Neural cell (in vitro differentiated cells): ENCODE data around the gene WDR75. TPM values are rescaled to one million over a fixed set of nuclear protein-coding genes. Genes with fewer than 3 reads are reported as not detected.

ENCODE experiments used
- H2AFZ ChIP-seq: fragments of 200-600, 300-800 bp; sonication (generic), shearing (Covaris generic); 2 replicates; pipeline ENCODE4 v1.6.0; 2014; ENCODE audit warnings: low read depth, mild to moderate bottlenecking, antibody characterized with exemption, low read length, moderate library complexity
- H3F3A ChIP-seq: fragments of 200-600 bp; shearing (Covaris generic); 2 replicates; pipeline ENCODE4 v1.6.1; 2016; ENCODE audit warnings: mild to moderate bottlenecking, moderate library complexity, mixed read lengths, antibody characterized with exemption, low read length; ENCODE audit not compliant: insufficient read depth, poor library complexity, severe bottlenecking
- H3K27ac ChIP-seq: fragments of 200-600, 300-800 bp; sonication (generic), shearing (Covaris generic); 2 replicates; pipeline ENCODE4 v1.5.1; 2014; ENCODE audit warnings: mild to moderate bottlenecking, low read length, moderate library complexity
- H3K27me3 ChIP-seq: fragments of 300-800, 200-600 bp; sonication (generic), shearing (Covaris generic); 2 replicates; pipeline ENCODE4 v1.6.0; 2014; ENCODE audit warnings: mild to moderate bottlenecking, low read depth, low read length, moderate library complexity; ENCODE audit not compliant: insufficient read depth
- H3K36me3 ChIP-seq: fragments of 300-800, 200-600 bp; sonication (generic), shearing (Covaris generic); 2 replicates; pipeline ENCODE4 v1.5.1; 2014; ENCODE audit warnings: mild to moderate bottlenecking, antibody characterized with exemption, low read length, moderate library complexity; ENCODE audit not compliant: insufficient read depth
- H3K4me2 ChIP-seq: fragments of 300-800, 200-600 bp; sonication (generic), shearing (Covaris generic); 2 replicates; pipeline ENCODE4 v1.6.0; 2014; ENCODE audit warnings: mild to moderate bottlenecking, low read length
- H3K4me3 ChIP-seq: fragments of 300-800, 200-600 bp; sonication (generic), shearing (Covaris generic); 2 replicates; pipeline ENCODE4 v1.5.1; 2014; ENCODE audit warnings: mild to moderate bottlenecking, low read length, moderate library complexity
- H3K79me2 ChIP-seq: fragments of 200-600 bp; shearing (Covaris generic); replicated peaks from 2 replicates; pipeline ENCODE4 v1.6.0; 2014; ENCODE audit warnings: mild to moderate bottlenecking, low read length, moderate library complexity; ENCODE audit not compliant: insufficient read depth
- H3K9ac ChIP-seq: fragments of 300-800, 200-600 bp; sonication (generic), shearing (Covaris generic); 2 replicates; pipeline ENCODE4 v1.6.1; 2016; ENCODE audit warnings: mild to moderate bottlenecking, low read length, mixed read lengths
- H3K9me2 ChIP-seq: fragments of 200-600 bp; shearing (Covaris generic); 2 replicates; pipeline ENCODE4 v1.6.1; 2016; ENCODE audit warnings: mild to moderate bottlenecking, low read length, mixed read lengths; ENCODE audit not compliant: insufficient read depth
- H3K9me3 ChIP-seq: fragments of 200-600, 300-800 bp; sonication (generic), shearing (Covaris generic); 2 replicates; pipeline ENCODE4 v1.6.1; 2016; ENCODE audit warnings: mild to moderate bottlenecking, mixed run types, low read length, moderate library complexity, mixed read lengths
- H4K20me1 ChIP-seq: fragments of 200-600 bp; shearing (Covaris generic); 2 replicates; pipeline ENCODE4 v1.6.1; 2016; ENCODE audit warnings: mild to moderate bottlenecking, mixed run types; ENCODE audit not compliant: insufficient read depth
- CTCF ChIP-seq: fragments of 450-650 bp; IDR thresholded peaks from 2 replicates; pipeline ENCODE4 v1.5.1; 2014; ENCODE audit warnings: antibody characterized with exemption, mild to moderate bottlenecking, moderate library complexity; ENCODE audit not compliant: poor library complexity, severe bottlenecking
- EP300 ChIP-seq: fragments of 450-650 bp; conservative IDR thresholded peaks from 2 replicates; pipeline ENCODE4 v1.6.1; 2014; ENCODE audit warnings: antibody characterized with exemption, mild to moderate bottlenecking, moderate library complexity; ENCODE audit not compliant: poor library complexity, severe bottlenecking
- EZH2 ChIP-seq: fragments of 200-600, 300-800 bp; shearing (Covaris generic), sonication (generic); IDR thresholded peaks from 2 replicates; pipeline ENCODE4 v1.6.1; 2014; ENCODE audit warnings: antibody characterized with exemption, low read length, borderline replicate concordance, mild to moderate bottlenecking; ENCODE audit not compliant: insufficient read depth, poor library complexity, severe bottlenecking
- MXI1 ChIP-seq: fragments of 450-650 bp; conservative IDR thresholded peaks from 2 replicates; pipeline ENCODE4 v1.6.1; 2014; ENCODE audit warnings: antibody characterized with exemption, mild to moderate bottlenecking; ENCODE audit not compliant: poor library complexity, severe bottlenecking
- POLR2AphosphoS5 ChIP-seq: IDR thresholded peaks from 2 replicates; pipeline ENCODE4 v1.6.1; 2012
- RAD21 ChIP-seq: fragments of 450-650 bp; conservative IDR thresholded peaks from 2 replicates; pipeline ENCODE4 v1.6.1; 2014; ENCODE audit warnings: antibody characterized with exemption, mild to moderate bottlenecking, moderate library complexity
- REST ChIP-seq: IDR thresholded peaks from 2 replicates; pipeline ENCODE4 v1.6.1; 2012; ENCODE audit warnings: borderline replicate concordance
- SMC3 ChIP-seq: fragments of 450-650 bp; conservative IDR thresholded peaks from 2 replicates; pipeline ENCODE4 v1.6.1; 2014; ENCODE audit warnings: antibody characterized with exemption, mild to moderate bottlenecking, moderate library complexity; ENCODE audit not compliant: poor library complexity
- TAF1 ChIP-seq: IDR thresholded peaks from 2 replicates; pipeline ENCODE4 v1.6.1; 2012; ENCODE audit warnings: low read depth
- polyA plus RNA-seq: library from polyadenylated mRNA; depleted of rRNA; stranded (reverse); fragments of >200 nt; gene quantifications from 2 replicates; pipeline ENCODE4 v1.2.3, GENCODE V29; 2014

WDR75 gene
- polyA plus RNA-seq, 1 donor from 2014 or later = 62.5 TPM

GRCh38 chr2:189437926-189438325, 3.3 kb upstream of the WDR75 start:
- peaks cover 6% of the 10 kb centered on the region for H3F3A ChIP-seq
- H3K9me2 ChIP-seq = no peaks in the 10 kb centered on the region
- no peak for TF ChIP-seq MXI1
- no peak for TF ChIP-seq EP300
- no peak for TF ChIP-seq RAD21
- no peak for TF ChIP-seq SMC3
- TF ChIP-seq TAF1 = no peak
- no peak for TF ChIP-seq POLR2AphosphoS5
- no peak for TF ChIP-seq REST
- no peak for TF ChIP-seq CTCF
- no peak for TF ChIP-seq EZH2
- H3K4me2 ChIP-seq = no peak overlapping the region
- H2AFZ ChIP-seq = no peak overlapping the region
- H4K20me1 ChIP-seq = no peaks in the 10 kb centered on the region
- no peaks in the 10 kb centered on the region for H3K36me3 ChIP-seq
- H3K79me2 ChIP-seq = peaks cover 12% of the 10 kb centered on the region
- no peak overlapping the region for H3K4me3 ChIP-seq
- H3K9ac ChIP-seq = no peak overlapping the region
- no peaks in the 10 kb centered on the region for H3K27me3 ChIP-seq
- H3K27ac ChIP-seq = no peak overlapping the region
- no peaks in the 10 kb centered on the region for H3K9me3 ChIP-seq

- no peaks in the 10 kb centered on the region for H4K20me1 ChIP-seq
- no peak overlapping the region for H3K4me2 ChIP-seq
- H3F3A ChIP-seq = peaks cover 6% of the 10 kb centered on the region
- H3K4me3 ChIP-seq = no peak overlapping the region
- no peaks in the 10 kb centered on the region for H3K9me2 ChIP-seq
- peaks cover 26% of the 10 kb centered on the region for H3K79me2 ChIP-seq
- no peaks in the 10 kb centered on the region for H3K9me3 ChIP-seq
- peak overlapping the region; percentile 98 for H3K27ac ChIP-seq
- no peaks in the 10 kb centered on the region for H3K36me3 ChIP-seq
- TF ChIP-seq SMC3 (no peak), TAF1 (no peak), POLR2AphosphoS5 (no peak), CTCF (no peak), MXI1 (no peak), REST (no peak), RAD21 (no peak), EP300 (no peak), EZH2 (no peak)
- peak overlapping the region; percentile 96 for H3K9ac ChIP-seq
- no peak overlapping the region for H2AFZ ChIP-seq
- H3K27me3 ChIP-seq = no peaks in the 10 kb centered on the region
Measured at GRCh38 chr2:189439342-189439741, 1.9 kb upstream of the WDR75 start.
